ENCODE data around the gene ROR2.

DNA sequence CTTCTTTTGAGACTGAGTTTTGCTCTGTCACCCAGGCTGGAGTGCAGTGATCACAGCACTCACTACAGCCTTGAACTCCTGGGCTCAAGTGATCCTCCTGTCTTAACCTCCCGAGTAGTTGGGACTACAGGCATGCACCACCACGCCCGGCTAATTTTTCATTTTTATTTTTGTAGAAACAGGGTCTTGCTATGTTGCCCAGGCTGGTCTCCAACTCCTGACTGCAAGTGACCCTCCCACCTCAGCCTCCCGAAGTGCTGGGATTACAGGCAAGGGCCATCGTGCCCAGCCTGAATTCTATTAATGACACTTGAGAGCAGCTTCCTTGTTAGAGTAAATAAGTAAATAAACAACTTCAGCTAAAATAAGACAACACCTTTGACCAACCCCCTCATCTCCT, 12.3 kb downstream of the ROR2 start:
- TF ChIP-seq ZNF891 (CRISPR knock-in tag; IDR thresholded peaks at IDR 0.05) (no peak), JUN (CRISPR knock-in tag; IDR thresholded peaks at IDR 0.05) (no peak), PRPF4 (IDR thresholded peaks at IDR 0.05; ENCODE audit: low read depth, low read length, poor library complexity, severe bottlenecking) (no peak), RAD21 (CRISPR knock-in tag; IDR thresholded peaks at IDR 0.05) (no peak)
- TF ChIP-seq, protein P1, sequence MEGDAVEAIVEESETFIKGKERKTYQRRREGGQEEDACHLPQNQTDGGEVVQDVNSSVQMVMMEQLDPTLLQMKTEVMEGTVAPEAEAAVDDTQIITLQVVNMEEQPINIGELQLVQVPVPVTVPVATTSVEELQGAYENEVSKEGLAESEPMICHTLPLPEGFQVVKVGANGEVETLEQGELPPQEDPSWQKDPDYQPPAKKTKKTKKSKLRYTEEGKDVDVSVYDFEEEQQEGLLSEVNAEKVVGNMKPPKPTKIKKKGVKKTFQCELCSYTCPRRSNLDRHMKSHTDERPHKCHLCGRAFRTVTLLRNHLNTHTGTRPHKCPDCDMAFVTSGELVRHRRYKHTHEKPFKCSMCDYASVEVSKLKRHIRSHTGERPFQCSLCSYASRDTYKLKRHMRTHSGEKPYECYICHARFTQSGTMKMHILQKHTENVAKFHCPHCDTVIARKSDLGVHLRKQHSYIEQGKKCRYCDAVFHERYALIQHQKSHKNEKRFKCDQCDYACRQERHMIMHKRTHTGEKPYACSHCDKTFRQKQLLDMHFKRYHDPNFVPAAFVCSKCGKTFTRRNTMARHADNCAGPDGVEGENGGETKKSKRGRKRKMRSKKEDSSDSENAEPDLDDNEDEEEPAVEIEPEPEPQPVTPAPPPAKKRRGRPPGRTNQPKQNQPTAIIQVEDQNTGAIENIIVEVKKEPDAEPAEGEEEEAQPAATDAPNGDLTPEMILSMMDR (CRISPR knock-in tag; IDR thresholded peaks at IDR 0.05): no peak
